ENCODE results near the gene NFIA.

NFIA gene

DNA sequence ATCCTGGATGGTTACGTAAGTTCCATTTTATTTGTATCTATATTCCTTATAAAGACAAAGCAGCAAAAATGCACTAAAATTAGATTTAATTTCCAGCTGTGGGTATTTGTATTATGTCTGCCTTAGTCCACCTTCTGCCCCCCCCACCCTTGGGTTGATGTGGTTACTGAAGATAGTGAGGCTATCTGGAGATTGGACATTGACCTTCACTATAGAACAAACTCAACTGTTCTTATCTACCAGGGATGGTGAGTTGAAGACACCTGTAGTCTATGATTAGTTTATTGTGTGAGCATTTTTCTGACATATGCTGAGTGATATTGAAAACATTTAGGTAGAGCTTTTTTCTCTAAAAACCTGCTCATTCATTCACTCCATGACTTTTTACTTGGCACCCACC is 122.2 kb downstream of the NFIA start:
- no peak overlapping the region for H3K27ac Mint-ChIP-seq
- H3K4me1 Mint-ChIP-seq (ENCODE audit: low read depth) = no peaks in the 10 kb centered on the region
- no peak for DNase-seq (ENCODE audit: low spot score)
- peaks cover 2% of the 10 kb centered on the region for H3K27me3 Mint-ChIP-seq (ENCODE audit: low read depth)
- H3K36me3 Mint-ChIP-seq (ENCODE audit: low read depth) = no peaks in the 10 kb centered on the region
- H3K4me3 Mint-ChIP-seq = no peak overlapping the region
- no peaks in the 10 kb centered on the region for H3K9me3 Mint-ChIP-seq

DNA sequence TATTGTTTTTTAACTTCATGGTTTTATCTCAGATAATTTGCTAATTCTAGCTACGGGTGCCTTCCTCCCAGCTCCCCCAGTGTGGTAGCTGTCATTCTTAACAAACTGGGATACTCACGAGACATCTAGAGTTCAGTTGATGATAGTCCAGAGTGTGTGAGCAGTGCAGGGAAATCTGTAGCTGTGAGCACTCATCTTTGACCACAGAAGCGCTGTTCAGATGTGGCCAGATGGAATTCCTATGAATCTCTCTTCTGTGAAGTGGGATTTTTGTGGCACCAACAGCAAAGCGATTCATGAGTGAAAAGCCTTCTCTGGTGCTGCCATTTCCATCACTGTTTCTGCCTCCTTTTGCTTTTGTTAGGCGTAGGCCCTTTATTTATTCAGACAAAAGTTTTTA is 125.1 kb downstream of the NFIA start:
- Mint-ChIP-seq H3K27me3 (ENCODE audit: low read depth) (peaks cover 2% of the 10 kb centered on the region), H3K4me3 (no peak overlapping the region), H3K36me3 (ENCODE audit: low read depth) (no peaks in the 10 kb centered on the region), H3K4me1 (ENCODE audit: low read depth) (no peaks in the 10 kb centered on the region), H3K9me3 (no peaks in the 10 kb centered on the region), H3K27ac (no peak overlapping the region)
- no peak for DNase-seq (ENCODE audit: low spot score)

DNA sequence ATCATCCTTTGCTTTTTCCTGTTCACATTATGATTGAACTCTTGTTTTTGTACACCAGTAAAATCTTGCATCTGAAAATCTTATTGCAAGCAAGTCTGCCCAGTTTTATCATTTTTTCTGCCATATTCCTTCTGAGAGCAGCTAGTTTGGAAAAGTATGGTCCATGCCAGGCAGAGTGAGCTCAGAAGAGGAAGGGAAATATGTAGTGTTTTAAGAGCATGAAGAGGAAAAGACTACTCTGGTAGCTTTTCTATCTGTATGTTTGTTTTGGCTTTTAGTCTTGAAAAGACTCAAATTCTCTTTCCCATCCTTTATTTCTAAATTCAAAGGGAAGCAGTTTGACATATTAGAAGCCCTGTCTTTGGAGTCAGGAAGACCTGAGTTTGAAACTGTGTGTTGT is 125.8 kb downstream of the NFIA start:
- Mint-ChIP-seq H3K9me3 (no peaks in the 10 kb centered on the region), H3K36me3 (ENCODE audit: low read depth) (no peaks in the 10 kb centered on the region), H3K27ac (no peak overlapping the region), H3K27me3 (ENCODE audit: low read depth) (peaks cover 2% of the 10 kb centered on the region), H3K4me3 (no peak overlapping the region), H3K4me1 (ENCODE audit: low read depth) (peaks cover 1% of the 10 kb centered on the region)
- no peak for DNase-seq (ENCODE audit: low spot score)

DNA sequence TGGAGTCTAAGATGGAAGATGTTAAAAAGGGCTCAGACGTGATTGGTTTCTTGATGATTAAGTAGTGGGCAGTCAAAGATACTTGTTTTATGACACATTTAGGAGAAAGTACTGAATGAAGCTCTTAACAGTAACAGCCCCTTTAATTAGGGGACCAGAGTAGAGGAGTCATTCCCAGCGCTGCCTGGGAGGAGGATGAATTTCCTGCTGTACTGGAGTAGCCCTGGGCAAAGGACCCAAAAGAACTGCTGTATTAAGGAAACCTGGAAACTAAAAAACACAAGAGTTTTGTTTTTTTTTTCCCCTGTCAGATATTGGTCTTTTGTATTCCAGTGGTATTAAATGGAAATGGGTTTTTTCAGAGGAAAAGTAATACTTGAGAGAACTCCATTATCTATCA is 126.5 kb downstream of the NFIA start:
- no peak overlapping the region for H3K4me3 Mint-ChIP-seq
- peaks cover 2% of the 10 kb centered on the region for H3K27me3 Mint-ChIP-seq (ENCODE audit: low read depth)
- H3K9me3 Mint-ChIP-seq = no peaks in the 10 kb centered on the region
- H3K27ac Mint-ChIP-seq = no peak overlapping the region
- H3K4me1 Mint-ChIP-seq (ENCODE audit: low read depth) = peaks cover 2% of the 10 kb centered on the region
- H3K36me3 Mint-ChIP-seq (ENCODE audit: low read depth) = no peaks in the 10 kb centered on the region
- DNase-seq (ENCODE audit: low spot score) = no peak

DNA sequence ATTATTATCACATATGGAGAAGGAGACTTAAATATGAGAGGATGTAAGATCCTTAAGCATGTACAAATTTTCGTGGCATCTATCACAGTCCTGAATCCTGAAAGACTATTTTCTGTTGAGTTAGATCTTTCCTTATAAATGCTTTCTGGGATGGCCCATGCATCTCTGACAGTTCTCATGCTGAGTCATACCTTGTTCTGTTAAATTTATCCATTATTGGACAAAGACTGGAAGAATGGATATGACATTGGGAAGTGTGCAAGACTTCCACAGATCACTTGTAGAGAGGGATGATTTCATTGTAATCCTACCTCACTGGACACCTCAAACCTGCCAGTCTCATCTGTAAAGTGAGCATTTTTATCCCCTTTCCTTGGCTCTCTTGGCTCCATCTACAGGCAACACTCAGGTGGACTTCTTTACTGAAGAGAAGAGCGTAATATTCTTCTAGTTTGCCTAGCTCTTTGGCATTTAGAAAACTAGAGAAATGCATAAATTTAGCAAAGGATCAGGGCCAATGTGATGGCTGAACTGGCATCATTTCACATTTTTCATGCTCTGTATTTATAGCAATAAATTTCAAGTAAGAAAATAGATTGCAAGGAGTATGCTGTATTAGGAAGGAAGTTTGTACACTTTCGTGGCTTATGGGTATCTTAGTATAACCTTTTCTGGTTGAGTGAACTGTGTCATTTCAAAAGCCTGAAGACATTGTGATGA is 128.2 kb downstream of the NFIA start:
- peaks cover 2% of the 10 kb centered on the region for H3K27me3 Mint-ChIP-seq (ENCODE audit: low read depth)
- peaks cover 2% of the 10 kb centered on the region for H3K4me1 Mint-ChIP-seq (ENCODE audit: low read depth)
- no peak overlapping the region for H3K4me3 Mint-ChIP-seq
- DNase-seq (ENCODE audit: low spot score) = no peak
- H3K36me3 Mint-ChIP-seq (ENCODE audit: low read depth) = no peaks in the 10 kb centered on the region
- H3K27ac Mint-ChIP-seq = no peak overlapping the region
- H3K9me3 Mint-ChIP-seq = no peaks in the 10 kb centered on the region

DNA sequence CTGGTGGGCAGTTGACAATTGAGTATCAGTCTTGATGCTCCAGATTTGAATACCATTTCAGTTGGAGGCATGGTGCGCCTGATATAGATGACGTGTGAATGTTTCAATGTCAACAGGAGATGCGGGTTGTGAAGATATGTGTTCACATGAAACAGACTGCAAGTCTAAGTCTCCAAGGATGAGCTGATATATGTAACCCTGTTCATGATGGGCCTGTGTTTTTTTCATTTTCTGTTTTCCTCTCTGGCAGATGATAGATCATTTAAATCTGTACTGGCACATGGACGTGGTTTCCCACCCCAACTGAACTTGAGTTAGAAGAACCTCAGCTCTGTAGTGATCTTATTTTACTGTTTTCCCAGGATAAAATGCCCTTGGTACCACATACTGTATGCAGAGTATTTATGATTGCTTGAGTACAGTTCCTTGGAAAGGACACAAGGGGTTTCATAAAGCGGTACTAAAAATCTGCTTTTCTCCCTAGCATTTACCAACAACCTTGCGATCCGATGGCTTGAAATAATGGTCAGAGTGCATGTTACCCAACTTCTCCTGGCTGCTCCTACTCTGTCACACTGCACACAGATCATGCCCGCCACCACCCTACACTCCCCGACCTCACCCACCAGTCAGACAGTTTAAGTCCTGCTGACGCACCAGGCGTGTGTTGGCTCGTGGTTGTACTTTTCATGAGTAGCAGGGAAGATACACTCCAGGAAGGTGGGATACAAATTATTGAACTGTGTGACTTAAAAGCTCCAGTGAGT is 131.1 kb downstream of the NFIA start:
- H3K9me3 Mint-ChIP-seq = no peaks in the 10 kb centered on the region
- peaks cover 2% of the 10 kb centered on the region for H3K27me3 Mint-ChIP-seq (ENCODE audit: low read depth)
- DNase-seq (ENCODE audit: low spot score) = no peak
- H3K27ac Mint-ChIP-seq = no peak overlapping the region
- H3K4me3 Mint-ChIP-seq = no peak overlapping the region
- H3K36me3 Mint-ChIP-seq (ENCODE audit: low read depth) = no peaks in the 10 kb centered on the region
- peaks cover 2% of the 10 kb centered on the region for H3K4me1 Mint-ChIP-seq (ENCODE audit: low read depth)

DNA sequence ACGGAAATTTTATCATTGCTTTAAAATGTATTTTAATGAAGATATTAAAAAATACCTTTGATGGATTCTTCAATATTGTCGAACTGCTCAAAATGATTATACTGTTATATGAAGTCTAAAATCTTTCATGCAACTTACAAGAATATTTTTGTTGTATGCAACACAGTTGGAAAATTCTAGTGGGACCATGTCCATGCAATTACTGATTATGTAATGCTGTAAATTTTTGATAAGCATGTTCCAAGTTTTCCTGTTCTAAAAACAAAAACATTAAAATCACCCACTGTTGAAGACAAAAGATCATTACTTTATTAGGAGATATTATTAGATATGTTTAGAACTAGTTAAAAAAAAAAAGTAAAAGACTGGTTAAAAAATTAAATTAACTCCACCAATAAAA is 132.8 kb downstream of the NFIA start:
- H3K27me3 Mint-ChIP-seq (ENCODE audit: low read depth) = peaks cover 2% of the 10 kb centered on the region
- H3K4me1 Mint-ChIP-seq (ENCODE audit: low read depth) = peaks cover 2% of the 10 kb centered on the region
- no peak for DNase-seq (ENCODE audit: low spot score)
- H3K4me3 Mint-ChIP-seq = no peak overlapping the region
- H3K36me3 Mint-ChIP-seq (ENCODE audit: low read depth) = no peaks in the 10 kb centered on the region
- no peaks in the 10 kb centered on the region for H3K9me3 Mint-ChIP-seq
- H3K27ac Mint-ChIP-seq = no peak overlapping the region

DNA sequence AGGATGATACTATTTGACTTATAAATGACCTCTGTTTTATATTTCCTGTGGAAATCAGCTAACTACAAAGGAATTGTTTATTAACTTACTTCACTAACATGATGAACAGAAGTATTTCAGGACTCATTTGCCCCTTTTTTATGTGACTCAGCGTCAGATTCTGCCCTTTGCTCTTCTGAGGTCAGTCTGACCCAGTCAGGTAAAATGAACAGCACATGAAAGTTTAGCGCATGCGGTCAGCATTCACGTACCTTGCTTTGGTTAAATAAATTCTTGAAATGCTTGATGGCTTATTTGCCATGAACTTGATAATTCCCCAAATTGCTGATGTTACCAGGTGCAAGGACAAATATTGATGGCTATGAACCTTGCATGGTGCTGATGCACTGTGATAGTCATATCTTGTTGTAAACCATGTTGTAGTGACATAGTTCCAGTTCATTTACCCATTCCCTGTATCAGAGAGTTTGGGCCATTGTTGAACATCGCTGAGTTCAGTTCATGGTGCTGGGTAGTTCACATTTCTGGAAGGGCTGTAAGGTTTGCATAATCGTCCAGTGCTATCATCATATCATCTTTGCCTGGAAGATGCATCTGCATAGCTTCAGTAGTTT is 133.4 kb downstream of the NFIA start:
- Mint-ChIP-seq H3K9me3 (no peaks in the 10 kb centered on the region), H3K27me3 (ENCODE audit: low read depth) (no peaks in the 10 kb centered on the region), H3K4me3 (no peak overlapping the region), H3K27ac (no peak overlapping the region), H3K36me3 (ENCODE audit: low read depth) (no peaks in the 10 kb centered on the region), H3K4me1 (ENCODE audit: low read depth) (peaks cover 2% of the 10 kb centered on the region)
- no peak for DNase-seq (ENCODE audit: low spot score)

DNA sequence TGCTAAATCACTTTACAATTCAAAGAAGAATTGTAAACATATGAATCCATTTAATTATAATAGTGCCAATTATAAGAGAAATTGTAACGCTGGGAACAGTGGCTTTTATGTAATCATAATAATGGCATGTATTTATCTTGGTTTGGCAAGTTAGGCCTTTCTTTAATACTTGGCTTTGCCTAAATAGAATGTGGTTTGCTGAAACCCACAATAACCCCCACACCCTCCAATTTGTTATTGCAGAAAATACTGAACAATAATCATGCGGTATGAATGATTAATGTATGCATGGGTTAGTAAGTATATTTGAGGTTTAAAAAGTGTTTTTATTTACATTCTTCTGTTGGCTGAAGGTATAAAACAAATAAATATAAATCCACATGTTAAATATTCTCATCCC is 138.2 kb downstream of the NFIA start:
- Mint-ChIP-seq H3K4me1 (ENCODE audit: low read depth) (no peaks in the 10 kb centered on the region), H3K27ac (no peak overlapping the region), H3K27me3 (ENCODE audit: low read depth) (peaks cover 7% of the 10 kb centered on the region), H3K9me3 (no peaks in the 10 kb centered on the region), H3K36me3 (ENCODE audit: low read depth) (no peaks in the 10 kb centered on the region), H3K4me3 (no peak overlapping the region)
- no peak for DNase-seq (ENCODE audit: low spot score)

DNA sequence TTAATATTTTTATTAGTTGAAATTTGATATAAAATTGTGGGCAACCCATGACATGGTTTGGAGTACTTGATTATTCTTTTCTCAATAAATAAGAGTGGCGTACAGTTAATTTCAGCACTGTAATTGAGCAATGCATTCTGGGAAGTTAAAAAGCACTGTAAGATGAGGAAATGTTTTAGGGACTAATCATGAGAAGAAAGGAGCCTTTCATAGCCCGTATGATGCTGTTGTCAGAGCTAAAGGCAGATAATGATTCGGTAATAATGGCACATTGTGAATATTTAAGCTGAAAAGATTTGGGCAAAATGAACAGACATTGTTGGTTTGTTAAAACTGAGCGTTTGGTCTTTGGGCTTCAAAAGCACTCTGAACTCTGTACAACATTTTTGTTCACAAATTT is 139.3 kb downstream of the NFIA start:
- Mint-ChIP-seq H3K27me3 (ENCODE audit: low read depth) (peaks cover 7% of the 10 kb centered on the region), H3K4me1 (ENCODE audit: low read depth) (no peaks in the 10 kb centered on the region), H3K27ac (no peak overlapping the region), H3K9me3 (no peaks in the 10 kb centered on the region), H3K4me3 (no peak overlapping the region), H3K36me3 (ENCODE audit: low read depth) (no peaks in the 10 kb centered on the region)
- DNase-seq (ENCODE audit: low spot score) = no peak

DNA sequence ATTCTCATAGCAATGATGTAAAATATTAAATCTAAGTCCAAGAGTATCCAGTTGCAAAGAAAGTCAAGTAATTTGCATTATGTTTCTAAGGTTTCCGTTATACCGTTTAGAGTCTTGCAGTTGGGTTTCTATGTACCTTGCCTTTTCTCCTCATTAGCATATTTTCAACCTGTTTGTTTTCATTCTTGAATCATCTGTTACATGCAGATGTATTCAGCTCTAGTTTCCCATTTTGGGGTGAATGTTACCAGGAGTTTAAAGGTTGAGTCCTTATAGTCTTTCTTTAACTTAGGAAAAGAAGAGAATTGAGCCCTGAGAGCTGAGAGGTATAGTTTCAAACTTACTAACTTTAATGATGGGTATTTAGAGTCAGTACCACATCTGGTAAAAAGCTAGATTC is 139.9 kb downstream of the NFIA start:
- Mint-ChIP-seq H3K27me3 (ENCODE audit: low read depth) (peaks cover 7% of the 10 kb centered on the region), H3K4me3 (no peak overlapping the region), H3K36me3 (ENCODE audit: low read depth) (no peaks in the 10 kb centered on the region), H3K27ac (no peak overlapping the region), H3K4me1 (ENCODE audit: low read depth) (no peaks in the 10 kb centered on the region), H3K9me3 (no peaks in the 10 kb centered on the region)
- no peak for DNase-seq (ENCODE audit: low spot score)

DNA sequence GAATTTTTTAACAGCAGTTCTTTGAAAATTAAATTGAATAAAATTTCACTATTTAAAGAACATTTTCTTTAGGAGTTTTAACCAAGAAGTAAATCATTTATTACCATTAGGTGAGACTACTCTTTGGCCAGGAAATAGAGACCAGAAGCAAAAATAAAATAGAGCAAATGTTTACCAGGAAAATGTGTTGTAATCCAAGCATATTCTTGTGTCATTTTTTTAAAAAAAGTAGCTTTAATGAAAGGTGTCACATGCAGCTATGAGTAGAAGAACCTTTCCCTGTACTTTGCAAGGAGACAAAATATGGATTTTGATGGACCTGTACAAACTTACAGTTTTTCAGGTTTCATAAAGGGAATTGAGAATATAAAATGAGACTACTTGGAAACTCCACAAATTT is 140.8 kb downstream of the NFIA start:
- Mint-ChIP-seq H3K27ac (no peak overlapping the region), H3K4me1 (ENCODE audit: low read depth) (no peaks in the 10 kb centered on the region), H3K4me3 (no peak overlapping the region), H3K36me3 (ENCODE audit: low read depth) (no peaks in the 10 kb centered on the region), H3K9me3 (no peaks in the 10 kb centered on the region), H3K27me3 (ENCODE audit: low read depth) (peaks cover 9% of the 10 kb centered on the region)
- DNase-seq (ENCODE audit: low spot score) = no peak

DNA sequence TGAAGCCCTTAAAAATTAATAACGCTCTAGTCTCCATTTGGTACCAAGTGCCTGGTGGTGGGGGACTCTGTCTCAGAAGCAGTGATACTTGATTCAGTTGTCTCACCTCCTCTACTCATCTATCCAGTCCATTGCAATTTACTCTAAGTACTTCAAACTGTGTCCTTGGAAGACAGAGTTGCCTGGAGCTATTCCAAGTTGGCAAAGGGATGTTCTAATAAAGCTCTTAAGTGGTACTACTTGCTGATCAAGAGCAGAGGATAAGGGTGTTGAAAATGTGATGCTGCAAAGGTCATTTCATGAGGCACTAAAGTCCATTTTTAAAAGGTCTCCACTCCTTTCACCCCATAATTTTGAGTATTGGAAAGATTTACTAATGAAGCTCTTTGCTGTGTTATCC is 142.2 kb downstream of the NFIA start:
- Mint-ChIP-seq H3K36me3 (ENCODE audit: low read depth) (no peaks in the 10 kb centered on the region), H3K27me3 (ENCODE audit: low read depth) (peaks cover 9% of the 10 kb centered on the region), H3K27ac (no peak overlapping the region), H3K9me3 (no peaks in the 10 kb centered on the region), H3K4me1 (ENCODE audit: low read depth) (no peaks in the 10 kb centered on the region), H3K4me3 (no peak overlapping the region)
- DNase-seq (ENCODE audit: low spot score) = no peak

DNA sequence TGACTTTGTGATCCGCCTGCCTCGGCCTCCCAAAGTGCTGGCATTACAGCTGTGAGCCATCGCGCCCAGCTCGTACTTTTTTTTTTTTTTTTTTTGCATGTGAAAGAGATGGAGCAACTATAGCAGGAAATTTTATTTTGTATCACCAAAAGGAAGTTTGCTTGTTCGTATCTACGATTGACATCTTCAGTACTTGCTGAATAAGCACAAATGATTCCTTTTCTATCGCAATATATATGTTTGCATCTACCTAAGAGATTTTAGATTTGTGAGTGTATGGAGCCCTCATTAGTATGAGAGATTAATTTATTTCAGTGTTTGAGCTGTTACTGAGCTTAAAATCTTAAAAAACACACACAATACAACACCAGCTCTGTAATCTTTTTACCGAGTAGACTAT is 143.1 kb downstream of the NFIA start:
- Mint-ChIP-seq H3K9me3 (no peaks in the 10 kb centered on the region), H3K4me3 (no peak overlapping the region), H3K4me1 (ENCODE audit: low read depth) (no peaks in the 10 kb centered on the region), H3K27me3 (ENCODE audit: low read depth) (peaks cover 12% of the 10 kb centered on the region), H3K36me3 (ENCODE audit: low read depth) (no peaks in the 10 kb centered on the region), H3K27ac (no peak overlapping the region)
- no peak for DNase-seq (ENCODE audit: low spot score)
